Activated gamma-delta T cell treated with Interleukin-2 at 50 U/mL for 16 hours (primary cell): ENCODE results near the gene KRTAP2-4.
"Not testable (repeated sequence)": the region's sequence is repeated elsewhere in the genome, so short reads cannot be mapped to it uniquely, and the experiment has no call there.

Experiments used
- DNase-seq: peaks from one replicate; pipeline ENCODE4 v3.0.0-alpha.2; 2020

The KRTAP2-4 gene, protein sequence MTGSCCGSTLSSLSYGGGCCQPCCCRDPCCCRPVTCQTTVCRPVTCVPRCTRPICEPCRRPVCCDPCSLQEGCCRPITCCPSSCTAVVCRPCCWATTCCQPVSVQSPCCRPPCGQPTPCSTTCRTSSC

DNA sequence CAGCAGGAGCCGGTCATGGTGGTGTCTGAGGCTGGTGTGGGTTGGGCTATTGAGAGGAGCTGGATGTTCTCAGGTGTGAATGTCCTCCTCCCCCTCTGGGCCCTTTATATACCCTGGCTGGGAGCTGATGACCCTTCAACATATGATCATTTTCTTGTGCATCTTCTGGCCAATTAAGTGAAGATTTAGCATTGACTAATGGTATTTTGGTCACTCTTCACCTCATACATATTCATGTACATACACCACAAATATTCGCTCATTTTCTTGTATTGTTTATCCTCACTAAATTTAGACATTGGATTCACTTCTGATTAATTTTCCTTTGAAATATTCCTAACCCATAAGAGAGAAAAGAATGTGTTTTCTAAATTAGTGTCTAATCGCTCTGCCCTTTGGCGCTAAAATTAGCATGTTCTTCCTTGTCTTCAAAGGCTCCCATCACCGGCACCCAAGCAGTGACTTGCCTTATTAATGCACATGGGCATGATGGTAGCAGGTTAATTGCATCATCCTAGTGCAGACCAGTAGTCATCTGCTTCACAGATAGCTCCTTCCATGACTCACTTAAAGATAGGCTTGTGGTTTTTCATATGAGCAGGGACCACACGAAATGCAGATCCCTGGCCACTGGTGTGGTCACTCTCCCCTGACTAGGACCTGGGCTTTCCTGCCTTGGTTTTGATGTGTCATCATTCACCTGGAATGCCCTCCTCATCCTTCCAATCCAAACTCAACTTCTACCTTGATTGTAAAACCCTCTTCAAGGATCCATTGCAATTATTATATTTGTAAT lies at the start of gene KRTAP2-4:
TSS of gene KRTAP2-4 (minus strand) at position 51 of the 796 bp plus-strand sequence. CDS start at position 17, 34 bp downstream.
- DNase-seq, result no peak

DNA sequence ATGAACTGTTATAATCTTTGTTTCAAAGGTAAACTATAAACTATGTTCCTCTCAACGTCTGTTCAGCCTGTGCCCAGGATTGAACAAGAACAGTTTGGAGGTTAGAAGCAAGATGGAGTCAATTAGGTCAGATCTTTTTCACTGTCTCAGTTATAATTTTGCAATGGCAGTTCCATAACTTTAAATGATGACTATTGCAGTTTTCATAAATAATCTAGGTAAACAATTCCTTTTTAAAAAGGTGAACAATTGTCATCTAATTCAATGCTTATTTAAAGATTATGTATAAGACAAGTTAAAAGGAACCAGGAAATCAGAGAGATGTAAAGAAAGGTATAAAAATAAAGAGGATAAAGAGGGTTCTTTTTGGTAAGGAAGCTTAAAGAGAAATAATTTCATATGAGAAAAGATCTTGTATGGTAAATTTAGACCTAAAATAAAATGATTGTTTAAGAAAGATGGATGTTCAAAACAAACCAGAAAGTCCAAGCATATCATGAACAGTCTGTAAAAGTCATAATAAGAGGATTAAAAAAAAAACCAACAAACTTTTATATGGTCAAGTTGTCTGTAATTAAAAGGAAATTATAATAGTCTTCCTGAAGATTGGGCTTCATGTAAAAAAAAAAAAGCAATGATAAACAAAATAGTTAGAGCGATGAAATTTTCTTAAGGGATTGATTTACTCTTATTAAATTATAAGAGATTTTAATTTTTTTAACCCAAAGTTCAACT lies 45.6 kb upstream of the KRTAP2-4 start:
- DNase-seq, result no peak

DNA sequence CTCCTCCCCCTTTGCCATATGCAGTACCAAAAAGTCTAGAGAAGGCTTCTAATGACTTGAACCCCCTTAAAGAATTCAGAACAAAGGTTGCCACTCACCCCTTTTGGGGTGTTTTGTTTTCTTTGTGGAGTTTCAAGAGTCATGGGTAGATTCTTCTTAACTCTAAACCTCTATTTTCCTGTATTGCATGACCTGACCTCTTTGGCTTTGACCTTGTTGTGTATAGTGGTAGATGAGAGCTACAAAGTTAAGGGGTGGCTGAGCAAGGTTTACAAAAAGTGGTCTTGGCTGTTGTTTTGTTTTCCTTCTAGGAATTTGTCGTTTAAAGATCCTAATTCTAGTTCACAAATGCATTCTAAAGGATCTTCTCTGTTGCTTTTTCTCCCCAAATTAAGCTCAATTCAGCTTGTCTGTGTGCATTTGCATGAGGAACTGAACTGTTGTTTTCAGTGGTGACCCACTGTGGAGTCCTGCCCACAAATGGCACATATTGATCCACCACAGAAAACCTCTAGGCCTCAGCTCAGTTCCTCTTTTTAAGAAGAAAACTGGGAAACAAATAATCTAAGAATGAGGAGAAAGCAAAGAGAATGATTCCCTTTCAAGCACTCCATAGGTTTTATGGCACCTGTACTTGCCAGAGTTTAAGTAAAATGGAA lies 43.2 kb upstream of the KRTAP2-4 start:
- not testable (repeated sequence) for DNase-seq

DNA sequence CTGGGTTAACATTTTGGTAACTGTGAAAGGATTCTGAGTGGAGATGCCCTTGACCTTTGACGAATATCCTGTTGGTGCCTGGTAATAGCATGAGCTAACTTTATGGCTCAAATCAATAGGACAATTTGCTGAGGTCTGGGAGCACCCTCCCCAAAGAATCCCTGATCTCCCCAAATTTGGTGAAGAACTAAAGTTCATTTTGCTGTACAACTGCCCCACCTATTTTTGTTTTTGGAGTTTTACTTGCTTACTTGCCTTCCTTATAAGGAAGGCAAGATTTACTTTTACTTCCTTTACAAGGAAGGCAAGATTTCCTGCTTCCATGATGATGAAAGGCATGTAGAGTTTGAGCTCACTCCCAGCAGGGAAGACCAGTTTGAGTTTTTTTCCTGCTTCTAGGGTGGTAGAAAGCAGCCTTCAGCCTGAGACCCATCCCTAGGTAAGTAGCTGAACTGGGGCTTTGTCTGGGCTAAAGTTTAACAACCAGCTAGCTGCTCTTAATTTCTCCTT lies 42.3 kb upstream of the KRTAP2-4 start:
- no peak for DNase-seq

DNA sequence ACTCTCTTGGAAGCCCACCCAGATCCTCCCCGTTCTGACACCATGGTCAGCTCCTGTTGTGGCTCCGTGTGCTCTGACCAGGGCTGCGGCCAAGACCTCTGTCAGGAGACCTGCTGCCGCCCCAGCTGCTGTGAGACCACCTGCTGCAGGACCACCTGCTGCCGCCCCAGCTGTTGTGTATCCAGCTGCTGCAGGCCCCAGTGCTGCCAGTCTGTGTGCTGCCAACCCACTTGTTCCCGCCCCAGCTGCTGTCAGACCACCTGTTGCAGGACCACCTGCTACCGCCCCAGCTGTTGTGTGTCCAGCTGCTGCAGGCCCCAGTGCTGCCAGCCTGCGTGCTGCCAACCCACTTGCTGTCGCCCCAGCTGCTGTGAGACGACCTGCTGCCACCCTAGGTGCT lies 39.7 kb upstream of the KRTAP2-4 start, which contains the start of gene KRTAP4-9:
TSS of gene KRTAP4-9 (plus strand) at position 43 of the 400 bp plus-strand sequence. CDS start at position 43, 0 bp downstream.
- DNase-seq, result not testable (repeated sequence)

DNA sequence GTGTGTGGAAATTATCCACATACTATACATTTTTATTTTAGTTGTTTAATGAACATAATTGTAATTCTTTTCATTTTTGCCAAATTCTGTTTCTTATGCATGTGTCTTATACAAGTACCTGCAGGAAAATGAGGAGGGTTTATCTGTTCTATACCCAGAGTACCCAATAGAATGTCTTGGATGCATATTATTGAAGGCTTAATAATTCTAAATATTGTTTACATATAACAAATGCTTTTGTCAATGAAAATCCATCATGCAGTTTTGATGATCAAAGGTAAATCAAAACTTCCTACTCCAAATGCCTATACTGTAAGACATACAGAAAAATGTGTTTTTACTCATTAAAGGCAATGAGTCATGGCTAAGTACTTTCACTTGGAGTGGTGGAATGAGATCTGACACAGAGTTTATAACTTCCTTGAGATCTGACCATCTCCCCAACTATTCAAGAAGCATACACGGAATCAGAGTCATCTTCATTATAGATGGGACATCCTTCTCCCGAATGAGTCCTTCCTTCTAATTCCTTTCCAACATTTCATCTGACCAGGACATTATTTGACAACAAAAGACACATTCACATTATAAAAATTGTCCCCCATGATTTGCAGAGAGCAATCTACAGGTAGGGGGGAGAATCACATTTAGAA lies 38.8 kb upstream of the KRTAP2-4 start:
- DNase-seq, result not testable (repeated sequence)

DNA sequence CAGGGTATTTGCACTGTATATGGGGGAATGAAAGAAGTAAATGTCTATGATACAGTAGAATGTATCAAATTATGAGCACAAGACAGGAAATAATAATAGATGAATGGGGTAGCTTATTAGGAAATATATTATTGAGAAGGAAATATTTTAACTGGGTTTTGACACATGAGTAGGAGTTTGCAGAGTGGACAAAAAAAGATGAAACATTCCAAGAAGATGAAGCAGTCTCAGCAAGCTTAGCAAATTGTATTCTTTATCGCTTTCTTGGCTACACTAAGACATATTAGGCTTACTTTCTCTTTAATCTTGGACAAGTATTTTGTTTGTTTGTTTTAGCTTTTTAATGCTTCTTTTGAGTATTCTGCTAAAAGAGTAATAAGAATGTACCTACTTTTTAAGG lies 38.2 kb upstream of the KRTAP2-4 start:
- no peak for DNase-seq

DNA sequence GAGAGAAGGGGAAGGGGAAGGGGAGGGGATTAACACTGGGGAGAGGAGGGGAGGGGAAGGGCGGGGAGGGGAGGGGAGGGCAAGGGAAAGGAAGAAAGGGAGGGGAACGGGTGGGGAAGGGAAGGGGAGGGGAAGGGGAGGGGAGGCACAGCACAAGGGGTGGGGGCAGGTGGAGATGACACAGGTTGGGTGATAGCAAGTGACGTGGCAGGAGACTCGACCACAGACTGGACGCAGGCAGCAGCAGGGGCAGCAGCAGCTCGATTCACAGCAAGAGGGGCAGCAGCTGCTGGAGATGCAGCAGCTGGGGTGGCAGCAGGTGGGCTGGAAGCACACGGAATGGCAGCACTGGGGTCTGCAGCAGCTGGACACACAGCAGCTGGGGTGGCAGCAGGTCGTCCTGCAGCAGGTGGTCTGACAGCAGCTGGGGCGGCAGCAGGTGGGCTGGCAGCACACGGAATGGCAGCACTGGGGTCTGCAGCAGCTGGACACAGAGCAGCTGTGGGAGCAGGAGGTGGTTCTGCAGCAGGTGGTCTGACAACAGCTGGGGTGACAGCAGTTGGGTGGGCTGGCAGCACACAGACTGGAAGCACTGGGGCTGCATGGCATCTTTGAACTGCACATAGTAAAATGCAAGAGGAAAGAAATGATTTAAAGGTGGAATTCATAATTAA lies 36.0 kb upstream of the KRTAP2-4 start, which contains the start of gene KRTAP4-16:
TSS of gene KRTAP4-16 (minus strand) at position 624 of the 674 bp plus-strand sequence. CDS start at position 624, 0 bp downstream.
- DNase-seq, result no peak

DNA sequence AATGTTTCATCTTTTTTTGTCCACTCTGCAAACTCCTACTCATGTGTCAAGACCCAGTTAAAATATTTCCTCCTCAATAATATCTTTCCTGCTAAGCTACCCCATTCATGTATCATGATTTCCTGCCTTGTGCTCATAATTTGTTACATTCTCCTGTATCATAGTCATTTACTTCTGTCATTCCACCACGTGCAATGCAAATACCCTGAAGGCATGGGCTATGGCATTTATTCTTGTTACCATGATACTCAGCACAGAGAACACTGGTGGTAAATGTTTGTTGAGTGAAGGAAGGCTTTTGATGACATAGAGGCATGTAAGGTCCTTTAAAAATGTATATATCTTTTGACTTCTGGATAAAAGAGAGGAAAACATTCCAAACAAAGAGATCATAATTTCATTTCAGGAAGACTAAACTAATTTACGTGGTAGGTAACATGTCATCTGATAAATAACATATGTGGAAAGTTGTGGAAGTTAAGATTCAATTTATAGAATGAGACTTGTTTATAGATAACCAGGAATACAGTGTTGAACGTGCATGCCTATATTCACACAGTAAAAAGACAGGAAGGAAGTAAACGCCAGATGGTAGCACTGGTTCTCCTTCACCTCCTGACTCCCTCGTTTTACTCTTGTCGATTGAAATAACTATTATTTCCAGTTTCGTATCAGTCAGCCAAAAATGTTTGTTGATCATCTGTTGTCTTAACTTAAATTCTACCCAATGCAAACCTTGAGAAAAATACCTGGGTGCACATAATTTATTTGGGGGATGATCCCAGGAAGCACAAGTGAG lies 34.2 kb upstream of the KRTAP2-4 start:
- not testable (repeated sequence) for DNase-seq

DNA sequence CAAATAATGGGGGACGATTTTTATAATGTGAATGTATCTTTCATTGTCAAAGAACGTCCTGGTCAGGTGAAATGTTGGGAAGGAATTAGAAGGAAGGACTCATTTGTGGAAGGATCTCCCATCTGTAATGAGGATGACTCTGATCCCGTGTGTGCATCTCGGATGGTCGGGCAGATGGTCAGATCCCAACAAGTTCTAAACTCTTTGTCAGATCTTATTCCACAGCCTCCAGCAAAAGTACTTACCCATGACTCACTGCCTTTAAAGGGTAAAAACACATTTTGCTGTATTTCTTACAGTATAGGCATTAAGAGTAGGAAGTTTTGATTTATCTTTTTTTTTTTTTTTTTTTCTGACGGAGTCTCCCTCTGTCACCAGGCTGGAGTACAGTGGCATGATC lies 32.8 kb upstream of the KRTAP2-4 start:
- no peak for DNase-seq

DNA sequence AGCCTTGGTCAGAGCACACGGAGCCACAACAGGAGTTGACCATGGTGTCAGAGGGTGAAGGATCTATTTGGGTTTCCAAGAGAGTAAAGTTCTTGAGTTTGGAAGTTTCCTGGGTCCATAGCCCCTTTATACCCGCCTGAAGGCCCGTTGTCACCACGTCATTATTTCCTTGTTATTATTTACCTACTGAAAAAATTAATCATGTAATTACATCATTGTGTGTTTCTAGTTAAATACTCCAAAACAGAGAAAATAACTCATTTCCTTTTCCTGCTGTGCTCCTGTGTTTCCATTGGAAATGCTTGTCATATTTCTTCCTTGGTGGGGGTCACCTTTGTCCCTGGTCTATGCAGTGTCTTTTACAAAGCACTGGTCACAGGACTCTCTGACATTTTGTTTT lies 32.4 kb upstream of the KRTAP2-4 start, which contains the start of gene KRTAP4-8:
TSS of gene KRTAP4-8 (minus strand) at position 101 of the 400 bp plus-strand sequence. CDS start at position 43, 58 bp downstream.
- DNase-seq, result no peak

DNA sequence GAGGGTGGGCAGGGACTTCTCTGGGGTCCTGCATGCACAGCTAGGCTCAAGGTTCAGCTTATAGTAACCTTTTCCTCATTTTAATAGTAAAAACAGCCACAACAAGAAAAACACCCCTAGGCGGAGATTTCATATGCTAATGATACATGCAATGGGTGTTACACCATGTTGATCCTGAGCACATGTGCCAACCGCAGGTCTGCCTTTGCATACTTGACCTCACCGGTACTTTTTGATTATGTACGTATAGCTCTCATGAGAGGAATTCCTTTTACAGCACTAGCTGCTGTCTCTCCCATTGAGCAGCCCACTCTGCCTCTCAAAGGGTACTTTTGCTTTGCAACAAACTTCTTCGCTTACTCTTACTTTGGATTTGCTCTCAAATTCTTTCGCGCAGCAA lies 30.4 kb upstream of the KRTAP2-4 start:
- DNase-seq, result no peak

DNA sequence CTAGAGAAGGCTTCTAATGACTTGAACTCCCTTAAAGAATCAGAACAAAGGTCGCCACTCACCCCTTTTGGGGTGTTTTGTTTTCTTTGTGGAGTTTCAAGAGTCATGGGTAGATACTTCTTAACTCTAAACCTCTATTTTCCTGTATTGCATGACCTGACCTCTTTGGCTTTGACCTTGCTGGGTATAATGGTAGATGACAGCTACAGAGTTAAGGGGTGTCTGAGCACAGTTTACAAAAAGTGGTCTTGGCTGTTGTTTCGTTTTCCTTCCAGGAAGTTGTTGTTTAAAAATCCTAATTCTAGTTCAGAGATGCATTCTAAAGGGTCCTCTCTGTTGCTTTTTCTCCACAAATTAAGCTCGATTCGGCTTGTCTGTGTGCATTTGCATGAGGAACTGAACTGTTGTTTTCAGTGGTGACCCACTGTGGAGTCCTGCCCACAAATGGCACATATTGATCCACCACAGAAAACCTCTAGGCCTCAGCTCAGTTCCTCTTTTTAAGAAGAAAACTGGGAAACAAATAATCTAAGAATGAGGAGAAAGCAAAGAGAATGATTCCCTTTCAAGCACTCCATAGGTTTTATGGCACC lies 23.2 kb upstream of the KRTAP2-4 start:
- DNase-seq, result not testable (repeated sequence)

DNA sequence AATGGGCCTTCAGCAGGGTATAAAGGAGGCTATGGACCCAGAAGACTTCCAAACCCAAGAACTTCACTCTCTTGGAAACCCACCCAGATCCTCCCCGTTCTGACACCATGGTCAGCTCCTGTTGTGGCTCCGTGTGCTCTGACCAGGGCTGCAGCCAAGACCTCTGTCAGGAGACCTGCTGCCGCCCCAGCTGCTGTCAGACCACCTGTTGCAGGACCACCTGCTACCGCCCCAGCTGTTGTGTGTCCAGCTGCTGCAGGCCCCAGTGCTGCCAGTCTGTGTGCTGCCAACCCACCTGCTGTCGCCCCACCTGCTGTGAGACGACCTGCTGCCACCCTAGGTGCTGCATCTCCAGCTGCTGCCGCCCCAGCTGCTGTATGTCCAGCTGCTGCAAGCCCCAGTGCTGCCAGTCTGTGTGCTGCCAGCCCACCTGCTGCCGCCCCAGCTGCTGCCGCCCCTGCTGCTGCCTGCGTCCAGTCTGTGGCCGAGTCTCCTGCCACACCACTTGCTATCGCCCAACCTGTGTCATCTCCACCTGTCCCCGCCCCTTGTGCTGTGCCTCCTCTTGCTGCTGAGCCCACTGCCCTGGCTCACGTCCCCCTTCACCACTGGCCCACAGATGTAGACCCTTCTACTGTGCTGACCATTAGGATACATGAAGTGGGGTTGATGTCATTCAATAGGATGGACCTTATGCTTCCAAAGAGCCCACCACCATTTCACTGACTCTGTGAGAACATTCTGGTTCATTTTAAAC lies 18.6 kb upstream of the KRTAP2-4 start, which contains the start of gene KRTAP4-7:
TSS of gene KRTAP4-7 (plus strand) at position 51 of the 757 bp plus-strand sequence. CDS start at position 108, 57 bp downstream.
- not testable (repeated sequence) for DNase-seq

DNA sequence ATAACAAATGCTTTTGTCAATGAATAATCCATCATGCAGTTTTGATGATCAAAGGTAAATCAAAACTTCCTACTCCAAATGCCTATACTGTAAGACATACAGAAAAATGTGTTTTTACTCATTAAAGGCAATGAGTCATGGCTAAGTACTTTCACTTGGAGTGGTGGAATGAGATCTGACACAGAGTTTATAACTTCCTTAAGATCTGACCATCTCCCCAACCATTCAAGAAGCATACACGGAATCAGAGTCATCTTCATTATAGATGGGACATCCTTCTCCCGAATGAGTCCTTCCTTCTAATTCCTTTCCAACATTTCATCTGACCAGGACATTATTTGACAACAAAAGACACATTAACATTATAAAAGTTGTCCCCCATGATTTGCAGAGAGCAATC lies 17.7 kb upstream of the KRTAP2-4 start:
- not testable (repeated sequence) for DNase-seq

DNA sequence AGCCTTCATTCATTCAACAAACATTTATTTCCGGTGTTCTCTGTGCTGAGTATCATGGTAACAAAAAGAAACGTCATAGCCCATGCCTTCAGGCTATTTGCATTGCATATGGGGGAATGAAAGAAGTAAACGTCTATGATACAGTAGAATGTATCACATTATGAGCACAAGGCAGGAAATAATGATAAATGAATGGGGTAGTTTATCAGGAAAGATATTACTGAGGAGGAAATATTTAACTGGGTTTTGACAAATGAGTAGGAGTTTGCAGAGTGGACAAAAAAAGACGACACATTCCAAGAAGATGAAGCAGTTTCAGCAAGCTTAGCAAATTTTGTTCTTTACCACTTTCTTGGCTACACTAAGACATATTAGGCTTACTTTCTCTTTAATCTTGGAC lies 16.9 kb upstream of the KRTAP2-4 start:
- DNase-seq, result no peak

DNA sequence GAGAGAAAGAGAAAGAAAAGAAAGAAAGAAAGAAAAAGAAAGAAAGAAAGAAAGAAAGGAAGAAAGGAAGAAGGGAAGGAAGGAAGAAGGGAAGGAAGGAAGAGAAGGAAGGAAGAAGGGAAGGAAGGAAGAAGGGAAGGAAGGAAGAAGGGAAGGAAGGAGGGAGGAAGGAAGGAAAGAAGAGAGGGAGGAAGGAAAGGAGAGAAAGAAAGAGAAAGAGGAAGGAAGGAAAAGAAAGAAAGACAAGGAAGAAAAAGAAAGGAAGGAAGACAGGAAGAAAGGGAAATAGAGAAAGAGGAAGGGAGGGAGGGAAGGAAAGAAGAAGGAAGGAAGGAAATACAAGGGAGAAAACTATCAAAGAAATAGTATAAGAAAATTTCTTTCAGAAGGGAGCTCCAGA lies 11.1 kb upstream of the KRTAP2-4 start:
- no peak for DNase-seq

DNA sequence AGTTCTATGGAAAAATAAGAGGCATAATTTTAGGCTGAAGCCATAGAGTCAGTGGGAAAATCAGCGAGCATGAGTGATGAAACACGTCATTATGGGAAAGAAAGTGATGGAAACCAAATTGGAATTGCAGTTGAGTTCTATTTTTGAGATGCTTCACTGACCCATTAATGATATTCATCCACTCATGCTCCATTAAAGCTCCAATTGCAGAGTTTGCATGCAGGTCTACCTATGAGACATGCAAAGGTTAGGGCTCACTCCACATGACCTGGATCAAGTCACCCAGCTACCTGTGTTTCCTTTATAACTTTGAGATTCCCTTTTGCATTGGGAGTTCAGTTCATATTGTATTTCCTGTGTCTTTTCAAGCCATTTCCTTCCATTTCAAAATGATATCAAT lies 8.0 kb upstream of the KRTAP2-4 start:
- no peak for DNase-seq
